Thyroid gland (tissue), 4 donors: Measurements from ENCODE around the gene KDF1.

Experiments
- POLR2A ChIP-seq, 2 donors: fragments of 450-650 bp; IDR thresholded peaks; one replicate each; pipeline ENCODE4 v1.6.1; 2017; ENCODE audit warnings: antibody characterized with exemption in 2 of 2, mild to moderate bottlenecking in 2 of 2, moderate library complexity in 1 of 2
- TF ChIP-seq, protein P1 (sequence below), 6 experiments: fragments of 200-600 bp in 3 of 6; fragments of 450-650 bp in 3 of 6; sonication (generic) in 3 of 6; IDR thresholded peaks; one replicate each; pipeline ENCODE4 v1.5.1; 2016 to 2019; ENCODE audit warnings: antibody characterized with exemption in 6 of 6, mild to moderate bottlenecking in 2 of 6, inconsistent platforms in 1 of 6, moderate library complexity in 1 of 6

DNA sequence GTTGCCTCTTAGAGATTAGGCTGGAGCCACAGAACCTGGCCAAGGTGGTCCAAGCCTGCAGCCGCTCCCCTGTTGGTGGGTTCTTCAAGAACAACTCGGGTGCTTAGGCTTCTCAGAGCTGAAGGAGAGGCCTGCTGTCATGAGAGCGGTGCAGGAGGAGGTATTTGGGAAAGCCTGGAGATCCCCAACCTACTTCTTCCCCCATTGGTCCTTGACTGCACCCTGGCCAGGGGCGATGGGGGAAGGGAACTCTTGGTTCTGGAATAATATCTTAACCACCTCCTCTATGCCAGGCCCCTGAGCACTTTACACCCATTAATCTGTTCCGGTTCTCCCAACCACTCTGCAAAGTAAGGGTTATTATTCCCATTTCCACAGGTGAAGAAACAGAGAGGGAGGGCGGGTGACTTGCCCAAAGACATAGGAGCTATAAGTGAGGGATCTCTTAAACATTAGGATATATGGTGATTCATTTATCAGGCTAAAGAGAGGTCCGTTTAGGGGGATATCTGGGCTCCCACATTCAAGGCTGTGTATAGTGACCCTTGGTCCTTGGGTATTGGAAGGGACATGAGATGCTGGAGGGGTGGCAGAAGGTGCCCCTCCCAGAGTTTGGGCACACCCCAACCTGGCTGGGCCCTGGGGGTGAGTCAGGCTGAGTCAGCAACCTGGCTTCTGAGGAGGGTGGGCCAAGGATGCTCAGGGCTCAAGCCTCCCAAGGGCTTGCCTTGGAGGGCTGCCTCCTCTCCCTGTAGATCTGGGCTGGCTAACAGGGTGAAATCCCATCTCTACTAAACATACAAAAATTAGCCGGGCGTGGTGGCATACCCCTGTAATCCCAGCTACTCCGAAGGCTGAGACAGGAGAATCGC, 38.4 kb upstream of the KDF1 start:
- TF ChIP-seq, protein P1, sequence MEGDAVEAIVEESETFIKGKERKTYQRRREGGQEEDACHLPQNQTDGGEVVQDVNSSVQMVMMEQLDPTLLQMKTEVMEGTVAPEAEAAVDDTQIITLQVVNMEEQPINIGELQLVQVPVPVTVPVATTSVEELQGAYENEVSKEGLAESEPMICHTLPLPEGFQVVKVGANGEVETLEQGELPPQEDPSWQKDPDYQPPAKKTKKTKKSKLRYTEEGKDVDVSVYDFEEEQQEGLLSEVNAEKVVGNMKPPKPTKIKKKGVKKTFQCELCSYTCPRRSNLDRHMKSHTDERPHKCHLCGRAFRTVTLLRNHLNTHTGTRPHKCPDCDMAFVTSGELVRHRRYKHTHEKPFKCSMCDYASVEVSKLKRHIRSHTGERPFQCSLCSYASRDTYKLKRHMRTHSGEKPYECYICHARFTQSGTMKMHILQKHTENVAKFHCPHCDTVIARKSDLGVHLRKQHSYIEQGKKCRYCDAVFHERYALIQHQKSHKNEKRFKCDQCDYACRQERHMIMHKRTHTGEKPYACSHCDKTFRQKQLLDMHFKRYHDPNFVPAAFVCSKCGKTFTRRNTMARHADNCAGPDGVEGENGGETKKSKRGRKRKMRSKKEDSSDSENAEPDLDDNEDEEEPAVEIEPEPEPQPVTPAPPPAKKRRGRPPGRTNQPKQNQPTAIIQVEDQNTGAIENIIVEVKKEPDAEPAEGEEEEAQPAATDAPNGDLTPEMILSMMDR (IDR thresholded peaks at IDR 0.05): no peak
- no peak for TF ChIP-seq POLR2A (IDR thresholded peaks at IDR 0.05)
